T-helper 1 cell treated with Interleukin-12 subunit alpha and Interleukin-12 subunit beta and Interleukin-4 antibody, amounts not matched to agents 30 μg/mL and 1 μg/mL, for 36 hours (primary cell): Measurements from ENCODE around the gene SPEN.

Experiments used
- H3K27ac Mint-ChIP-seq: one replicate; pipeline ENCODE4 v1.8.0; 2021; ENCODE audit warnings: mild to moderate bottlenecking, mixed read lengths
- H3K27me3 Mint-ChIP-seq: one replicate; pipeline ENCODE4 v1.8.0; 2021; ENCODE audit warnings: low read depth, mixed read lengths
- H3K36me3 Mint-ChIP-seq: one replicate; pipeline ENCODE4 v1.8.0; 2021; ENCODE audit warnings: low read depth, mixed read lengths
- H3K4me1 Mint-ChIP-seq: one replicate; pipeline ENCODE4 v1.8.0; 2021; ENCODE audit warnings: low read depth, mixed read lengths
- H3K4me3 Mint-ChIP-seq: one replicate; pipeline ENCODE4 v1.8.0; 2021; ENCODE audit warnings: mild to moderate bottlenecking, moderate library complexity, mixed read lengths
- H3K9me3 Mint-ChIP-seq: one replicate; pipeline ENCODE4 v1.8.0; 2021; ENCODE audit warnings: mixed read lengths

The SPEN gene

DNA sequence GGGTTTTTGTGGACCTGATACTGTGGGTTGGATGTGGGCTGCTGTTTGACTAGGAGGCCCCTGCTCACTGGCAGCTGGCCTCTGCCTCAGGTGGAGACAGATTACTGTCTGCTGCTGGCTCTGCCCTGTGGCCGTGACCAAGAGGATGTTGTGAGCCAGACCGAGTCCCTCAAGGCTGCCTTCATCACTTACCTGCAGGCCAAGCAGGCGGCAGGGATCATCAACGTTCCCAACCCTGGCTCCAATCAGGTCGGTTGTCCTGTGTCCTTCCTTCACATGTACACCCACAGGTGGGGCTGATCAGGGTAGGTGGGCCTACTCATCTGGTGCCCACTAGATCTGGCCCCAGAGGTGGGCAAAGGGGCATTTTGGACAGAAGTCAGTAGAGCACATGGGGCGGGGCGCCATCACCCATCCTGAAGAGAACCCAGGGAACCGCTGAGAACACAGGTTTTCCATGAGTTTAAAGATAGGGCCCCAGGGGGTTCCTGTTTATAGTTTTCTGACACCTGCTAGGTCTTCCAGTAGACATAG is 91.2 kb downstream of the SPEN start:
- Mint-ChIP-seq H3K4me3 (no peak overlapping the region), H3K27ac (peak overlapping the region; percentile 9), H3K4me1 (no peaks in the 10 kb centered on the region), H3K36me3 (peaks cover 39% of the 10 kb centered on the region), H3K9me3 (no peaks in the 10 kb centered on the region), H3K27me3 (no peaks in the 10 kb centered on the region)

DNA sequence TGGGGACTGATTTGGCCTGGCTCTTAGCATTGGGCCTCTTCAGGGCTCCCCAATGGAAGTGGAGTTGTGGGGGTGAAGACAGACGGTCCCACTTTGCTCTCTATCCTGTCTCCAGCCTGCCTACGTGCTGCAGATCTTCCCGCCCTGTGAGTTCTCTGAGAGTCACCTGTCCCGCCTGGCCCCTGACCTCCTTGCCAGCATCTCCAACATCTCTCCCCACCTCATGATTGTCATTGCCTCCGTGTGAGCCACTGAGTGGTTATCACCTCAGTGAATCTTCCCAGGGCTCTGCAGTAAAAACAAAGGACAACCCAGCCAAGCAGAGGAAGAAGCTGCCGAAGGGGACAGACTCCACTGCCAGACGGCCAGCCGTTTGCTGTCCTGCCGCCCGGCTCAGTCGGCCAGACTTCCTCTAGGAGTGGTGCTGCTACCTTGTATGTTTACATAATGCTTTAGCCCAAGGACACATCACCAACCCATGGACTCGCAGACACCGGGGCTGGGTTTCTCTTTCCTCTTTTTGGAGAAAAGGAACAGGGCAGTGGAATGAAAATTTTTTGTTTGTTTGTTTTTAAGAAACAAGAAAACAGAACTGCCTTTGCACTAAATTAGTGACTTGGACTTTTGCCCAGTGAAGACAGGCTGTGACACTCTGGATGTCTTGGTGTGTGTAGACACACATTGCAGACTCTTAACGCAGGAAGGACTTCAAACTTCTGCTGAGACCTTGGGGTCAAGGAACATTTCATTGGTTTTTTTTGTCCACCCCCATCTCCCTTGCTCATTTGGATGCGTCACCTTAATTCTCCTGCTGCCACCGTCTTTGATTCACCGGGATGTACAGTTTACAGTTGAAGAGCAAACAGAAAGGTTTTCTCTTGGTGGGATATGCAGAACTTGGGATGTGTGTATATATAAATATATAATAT is 91.9 kb downstream of the SPEN start:
- Mint-ChIP-seq H3K27me3 (no peaks in the 10 kb centered on the region), H3K4me1 (no peaks in the 10 kb centered on the region), H3K4me3 (no peak overlapping the region), H3K27ac (no peak overlapping the region), H3K36me3 (peaks cover 35% of the 10 kb centered on the region), H3K9me3 (no peaks in the 10 kb centered on the region)

DNA sequence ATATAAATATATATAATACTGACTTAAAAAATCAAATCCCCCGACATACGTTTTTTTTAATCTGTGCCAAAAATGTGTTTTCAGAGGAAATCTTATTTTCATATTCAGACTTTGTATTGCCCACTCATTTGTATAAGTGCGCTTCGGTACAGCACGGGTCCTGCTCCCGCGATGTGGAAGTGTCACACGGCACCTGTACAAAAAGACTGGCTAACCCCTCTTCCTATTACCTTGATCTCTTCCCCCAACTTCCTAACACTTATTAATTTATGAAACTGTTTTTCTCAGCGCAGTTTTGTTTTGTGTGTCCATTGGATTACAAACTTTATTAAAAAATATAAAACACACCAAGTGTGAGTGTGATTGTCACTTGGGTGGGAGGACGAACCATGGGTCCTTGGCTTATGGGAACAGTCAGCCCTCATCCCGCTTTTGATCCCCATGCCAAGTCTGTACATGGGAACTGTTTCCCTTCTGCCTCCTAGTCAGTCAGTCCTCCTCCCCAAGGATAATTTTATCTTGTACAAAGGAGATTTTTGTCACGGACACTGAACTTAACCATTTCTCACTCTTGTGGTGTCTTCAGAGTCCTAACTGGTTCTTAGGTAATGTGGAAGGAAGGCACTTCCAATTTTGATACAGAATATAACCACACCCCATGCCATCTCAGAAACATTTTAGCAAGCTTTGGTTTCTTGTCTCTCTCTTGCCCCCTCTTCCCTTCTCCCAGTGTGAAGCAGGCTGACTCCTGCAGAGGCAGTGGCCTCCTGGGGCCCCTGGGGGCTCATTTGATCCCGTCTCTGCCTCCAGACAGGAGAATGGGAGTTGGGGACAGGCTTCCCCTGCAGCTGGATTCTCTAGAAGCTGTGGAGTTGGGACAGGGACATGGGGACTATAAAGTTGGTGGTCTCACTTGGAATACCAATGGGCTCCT is 92.9 kb downstream of the SPEN start:
- Mint-ChIP-seq H3K27ac (no peak overlapping the region), H3K4me3 (no peak overlapping the region), H3K4me1 (no peaks in the 10 kb centered on the region), H3K9me3 (no peaks in the 10 kb centered on the region), H3K36me3 (peaks cover 25% of the 10 kb centered on the region), H3K27me3 (no peaks in the 10 kb centered on the region)

DNA sequence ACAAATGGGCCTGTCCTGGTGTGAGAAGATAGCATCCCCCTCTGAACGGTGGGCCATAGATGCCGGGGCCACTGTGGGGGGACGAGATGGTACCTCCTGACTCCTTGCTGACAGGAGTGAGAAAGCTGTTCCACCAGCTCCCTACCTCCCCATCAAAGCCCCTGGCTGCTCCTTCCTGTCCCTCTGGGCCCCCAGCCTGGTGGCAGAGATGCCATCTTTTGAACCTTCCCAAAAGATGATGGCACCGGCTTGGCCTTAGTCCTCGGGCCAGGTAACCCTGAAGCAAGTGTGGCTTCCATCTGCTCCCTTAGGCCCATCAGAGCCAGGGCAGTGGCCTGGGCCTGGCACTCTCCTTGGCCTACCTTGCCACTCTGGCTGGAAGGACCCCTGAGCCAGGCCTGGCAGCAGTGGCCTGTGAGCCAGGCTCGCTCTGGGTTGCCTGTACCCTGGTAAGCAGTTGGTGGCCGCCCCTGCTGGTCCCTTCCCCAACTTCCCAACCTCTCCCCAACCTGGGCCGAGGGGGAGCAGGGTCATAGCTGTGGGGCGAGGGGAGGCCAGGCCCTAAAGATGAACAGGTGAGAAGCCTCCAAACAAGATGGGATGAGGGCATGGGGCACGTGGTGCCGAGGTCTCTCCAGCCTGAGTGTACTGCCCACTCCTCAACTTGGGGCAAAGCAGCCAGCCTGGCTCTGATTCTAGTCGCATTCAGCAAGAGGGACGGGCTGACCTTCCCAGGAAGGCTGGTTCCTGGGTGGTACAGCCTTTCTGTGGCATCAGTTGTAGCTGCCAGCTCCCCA is 93.7 kb downstream of the SPEN start:
- Mint-ChIP-seq H3K27me3 (no peaks in the 10 kb centered on the region), H3K27ac (no peak overlapping the region), H3K36me3 (peaks cover 24% of the 10 kb centered on the region), H3K9me3 (no peaks in the 10 kb centered on the region), H3K4me3 (no peak overlapping the region), H3K4me1 (no peaks in the 10 kb centered on the region)

DNA sequence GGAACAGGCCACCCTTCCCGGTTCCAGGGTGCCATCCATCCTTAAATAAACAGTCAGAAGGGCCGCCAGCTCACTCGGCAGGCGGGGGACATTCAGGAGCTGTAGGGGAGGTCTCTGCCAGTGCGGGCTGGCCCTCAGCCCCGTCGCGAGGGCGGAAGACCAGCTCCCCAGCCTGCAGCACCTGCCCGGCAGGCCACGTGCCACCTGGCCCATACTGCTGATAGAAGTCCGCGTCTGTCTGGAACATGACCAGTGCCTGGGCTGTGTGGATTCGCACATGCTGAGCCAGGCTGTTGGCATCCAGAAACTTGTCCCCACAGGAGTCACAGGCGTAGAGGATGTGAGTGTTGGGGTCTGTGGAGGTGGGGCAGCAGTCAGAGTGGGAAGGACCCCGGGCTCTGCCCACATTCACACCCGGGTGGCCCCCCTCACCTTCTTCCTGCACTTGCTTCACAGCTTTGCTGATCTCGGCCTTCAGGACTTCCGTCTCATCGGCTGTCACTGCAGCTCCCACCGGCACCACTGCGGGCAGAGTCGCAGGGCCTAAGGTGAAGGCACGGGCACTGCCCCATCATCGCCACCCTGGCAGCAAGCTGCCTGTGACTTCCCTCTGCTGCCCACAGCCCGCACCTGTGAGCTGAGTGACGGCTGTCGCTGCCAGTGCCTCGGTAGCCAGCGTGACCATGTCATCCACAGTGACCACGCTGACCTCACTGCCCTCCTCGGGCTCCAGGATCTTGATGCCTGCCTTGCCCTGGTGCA is 94.6 kb downstream of the SPEN start:
- Mint-ChIP-seq H3K4me1 (no peaks in the 10 kb centered on the region), H3K9me3 (no peaks in the 10 kb centered on the region), H3K36me3 (peaks cover 24% of the 10 kb centered on the region), H3K27me3 (no peaks in the 10 kb centered on the region), H3K4me3 (no peak overlapping the region), H3K27ac (no peak overlapping the region)

DNA sequence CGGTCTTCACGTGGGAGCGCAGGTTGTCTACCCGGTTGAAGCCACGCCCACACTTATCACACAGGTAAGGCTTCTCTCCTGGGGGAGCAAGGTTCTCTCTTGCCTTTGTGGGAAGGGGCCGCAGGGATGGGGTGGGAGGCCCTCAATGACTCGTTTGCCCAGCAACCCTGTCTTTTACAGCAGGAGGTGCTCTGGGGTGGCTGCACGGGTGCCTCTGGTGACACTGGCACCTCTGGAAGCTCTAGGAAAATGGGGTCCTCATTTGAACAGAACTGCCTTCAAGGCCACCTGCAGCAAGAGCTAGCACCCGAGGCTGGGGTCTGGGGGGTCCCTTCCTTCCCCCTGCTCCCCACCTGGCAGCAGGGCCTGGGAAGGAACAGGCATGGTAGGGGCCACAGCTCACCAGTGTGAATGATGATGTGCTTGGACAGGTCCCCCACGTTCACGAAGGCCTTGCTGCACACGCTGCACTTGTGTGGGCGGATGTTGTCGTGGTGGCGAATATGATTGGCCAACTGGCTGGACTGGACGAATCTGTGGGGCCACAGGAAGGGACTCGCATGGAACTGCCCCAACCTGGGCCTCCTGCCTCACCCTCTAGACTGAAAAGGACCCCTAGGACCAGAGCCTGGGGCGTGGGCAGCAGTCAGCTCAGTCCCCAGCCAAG is 95.3 kb downstream of the SPEN start:
- peaks cover 20% of the 10 kb centered on the region for H3K36me3 Mint-ChIP-seq
- H3K4me3 Mint-ChIP-seq, result no peak overlapping the region
- H3K4me1 Mint-ChIP-seq, result no peaks in the 10 kb centered on the region
- no peaks in the 10 kb centered on the region for H3K9me3 Mint-ChIP-seq
- H3K27ac Mint-ChIP-seq, result no peak overlapping the region
- H3K27me3 Mint-ChIP-seq, result no peaks in the 10 kb centered on the region

DNA sequence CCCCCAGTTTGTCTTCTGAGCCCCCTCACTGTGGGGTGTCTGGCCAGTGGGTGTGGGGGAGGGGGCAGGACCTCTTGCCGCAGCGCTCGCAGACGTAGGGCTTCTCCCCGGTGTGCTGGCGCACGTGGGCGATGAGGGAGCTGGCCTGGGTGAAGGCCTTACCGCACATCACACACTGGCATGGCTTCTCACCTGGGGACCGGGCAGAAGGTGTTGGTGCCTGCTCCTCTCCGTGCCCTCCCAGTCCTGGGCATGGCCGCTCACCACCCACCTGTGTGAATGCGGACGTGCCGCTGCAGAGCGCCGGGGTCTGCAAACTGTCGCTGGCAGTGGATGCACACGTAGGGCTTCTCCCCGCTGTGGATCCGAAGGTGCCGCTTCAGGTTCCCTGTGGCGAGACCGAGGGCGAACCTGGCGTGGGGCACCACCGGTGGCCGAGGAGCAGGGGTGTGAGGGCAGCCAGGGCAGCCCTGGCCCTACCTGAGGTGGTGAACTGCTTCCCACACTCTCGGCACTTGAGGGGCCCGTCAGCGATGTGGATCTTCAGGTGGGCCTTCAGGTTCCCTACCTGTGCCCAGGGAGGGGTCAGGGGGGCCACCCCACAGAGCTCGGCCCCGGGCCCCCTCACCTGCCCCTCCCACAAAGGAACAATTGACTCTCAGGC is 96.0 kb downstream of the SPEN start:
- no peaks in the 10 kb centered on the region for H3K4me1 Mint-ChIP-seq
- no peaks in the 10 kb centered on the region for H3K27me3 Mint-ChIP-seq
- H3K9me3 Mint-ChIP-seq, result no peaks in the 10 kb centered on the region
- no peak overlapping the region for H3K4me3 Mint-ChIP-seq
- no peak overlapping the region for H3K27ac Mint-ChIP-seq
- H3K36me3 Mint-ChIP-seq, result peaks cover 17% of the 10 kb centered on the region

DNA sequence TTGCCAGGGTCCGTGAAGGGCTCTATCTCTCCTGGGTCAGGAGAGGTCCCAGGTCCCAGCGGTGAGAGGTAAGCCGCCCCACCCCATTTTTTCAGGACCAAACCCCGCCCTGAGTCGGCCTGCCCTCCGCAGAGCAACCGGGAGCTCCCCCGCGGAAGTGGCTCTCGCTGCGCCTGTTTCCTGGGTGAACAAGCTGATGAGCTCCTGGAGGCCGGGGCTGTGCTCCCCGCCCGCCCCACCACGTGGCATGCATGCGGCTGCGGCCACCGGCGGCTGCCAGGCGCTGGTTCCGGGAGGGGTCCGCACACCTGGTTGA is 96.4 kb downstream of the SPEN start:
- Mint-ChIP-seq H3K4me1 (peaks cover 4% of the 10 kb centered on the region), H3K9me3 (no peaks in the 10 kb centered on the region), H3K27ac (no peak overlapping the region), H3K27me3 (no peaks in the 10 kb centered on the region), H3K4me3 (no peak overlapping the region), H3K36me3 (peaks cover 19% of the 10 kb centered on the region)

DNA sequence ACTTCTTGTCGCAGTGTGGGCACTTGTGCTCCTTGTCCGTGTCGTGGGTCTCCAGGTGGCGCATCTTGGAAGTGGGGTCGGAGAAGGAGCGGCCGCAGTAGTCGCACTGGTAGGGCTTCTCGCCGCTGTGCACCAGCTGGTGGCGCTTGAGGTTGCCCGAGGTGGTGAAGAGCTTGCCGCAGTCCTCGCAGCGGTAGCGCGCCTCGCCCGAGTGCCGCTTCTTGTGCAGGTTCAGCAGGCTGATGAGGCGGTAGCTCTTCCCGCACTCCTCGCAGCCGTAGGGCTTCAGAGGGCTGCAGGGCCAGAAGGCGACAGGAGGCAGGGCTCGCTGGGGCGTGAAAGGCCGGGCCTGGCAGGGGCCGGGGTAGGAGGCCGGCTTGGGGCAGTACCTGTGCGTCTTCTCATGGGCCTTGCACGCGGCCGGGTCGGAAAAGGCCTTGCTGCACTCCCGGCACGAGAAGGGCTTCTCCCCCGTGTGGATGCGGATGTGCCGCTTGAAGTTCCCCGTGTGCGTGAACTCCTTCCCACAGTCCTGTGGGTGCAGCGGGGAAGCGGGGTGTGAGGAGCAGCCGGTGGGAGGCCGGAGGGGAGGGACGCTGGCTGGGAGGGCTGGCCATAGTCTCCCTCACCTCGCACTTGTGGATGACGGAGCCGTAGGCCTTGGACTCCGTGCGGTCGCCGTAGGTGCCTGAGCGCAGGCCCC is 97.0 kb downstream of the SPEN start:
- no peak overlapping the region for H3K4me3 Mint-ChIP-seq
- no peaks in the 10 kb centered on the region for H3K9me3 Mint-ChIP-seq
- H3K4me1 Mint-ChIP-seq, result peaks cover 8% of the 10 kb centered on the region
- H3K27ac Mint-ChIP-seq, result no peak overlapping the region
- H3K36me3 Mint-ChIP-seq, result peaks cover 14% of the 10 kb centered on the region
- H3K27me3 Mint-ChIP-seq, result no peaks in the 10 kb centered on the region

DNA sequence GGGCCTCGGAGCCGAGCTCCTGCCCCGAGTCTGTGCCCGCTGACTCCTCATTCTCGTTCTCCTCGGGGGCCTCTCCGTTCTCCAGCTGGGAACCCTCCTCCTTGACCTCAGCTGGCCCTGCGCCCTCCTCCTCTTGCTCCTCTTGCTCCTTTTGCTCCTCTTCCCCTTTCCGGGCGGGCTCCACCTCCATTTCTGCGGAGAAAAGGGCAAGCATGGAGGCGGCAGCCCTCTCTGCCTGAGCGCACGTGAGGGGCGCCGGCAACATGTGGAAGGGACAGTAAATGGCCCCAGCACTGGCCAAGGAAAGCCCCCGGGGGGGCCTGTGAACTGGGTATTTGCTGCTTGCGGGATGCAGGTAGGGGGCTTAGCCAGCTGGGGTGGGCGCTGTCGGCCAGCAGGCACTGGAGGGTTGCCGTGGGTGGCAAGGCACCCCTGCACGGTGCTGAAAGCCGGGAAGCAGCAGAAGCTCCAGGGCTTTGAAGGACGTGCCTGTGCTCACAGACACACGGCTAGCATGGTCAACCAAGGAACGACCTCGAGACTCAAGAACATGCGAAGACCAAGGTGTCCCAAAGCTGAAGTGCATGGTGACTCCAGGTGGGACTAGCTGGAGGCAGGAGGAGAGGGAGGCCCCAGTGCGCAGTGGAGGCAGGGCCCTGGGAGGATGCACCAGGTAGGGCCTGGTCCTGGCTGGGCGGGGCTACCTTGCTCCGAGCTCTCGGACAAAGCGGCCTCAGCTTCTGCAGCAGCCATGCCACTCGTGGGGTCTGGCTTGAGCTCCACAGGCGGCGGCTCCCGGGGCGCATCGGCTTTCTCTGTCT is 97.7 kb downstream of the SPEN start:
- peaks cover 14% of the 10 kb centered on the region for H3K36me3 Mint-ChIP-seq
- no peak overlapping the region for H3K4me3 Mint-ChIP-seq
- H3K4me1 Mint-ChIP-seq, result peaks cover 15% of the 10 kb centered on the region
- no peak overlapping the region for H3K27ac Mint-ChIP-seq
- no peaks in the 10 kb centered on the region for H3K27me3 Mint-ChIP-seq
- no peaks in the 10 kb centered on the region for H3K9me3 Mint-ChIP-seq

DNA sequence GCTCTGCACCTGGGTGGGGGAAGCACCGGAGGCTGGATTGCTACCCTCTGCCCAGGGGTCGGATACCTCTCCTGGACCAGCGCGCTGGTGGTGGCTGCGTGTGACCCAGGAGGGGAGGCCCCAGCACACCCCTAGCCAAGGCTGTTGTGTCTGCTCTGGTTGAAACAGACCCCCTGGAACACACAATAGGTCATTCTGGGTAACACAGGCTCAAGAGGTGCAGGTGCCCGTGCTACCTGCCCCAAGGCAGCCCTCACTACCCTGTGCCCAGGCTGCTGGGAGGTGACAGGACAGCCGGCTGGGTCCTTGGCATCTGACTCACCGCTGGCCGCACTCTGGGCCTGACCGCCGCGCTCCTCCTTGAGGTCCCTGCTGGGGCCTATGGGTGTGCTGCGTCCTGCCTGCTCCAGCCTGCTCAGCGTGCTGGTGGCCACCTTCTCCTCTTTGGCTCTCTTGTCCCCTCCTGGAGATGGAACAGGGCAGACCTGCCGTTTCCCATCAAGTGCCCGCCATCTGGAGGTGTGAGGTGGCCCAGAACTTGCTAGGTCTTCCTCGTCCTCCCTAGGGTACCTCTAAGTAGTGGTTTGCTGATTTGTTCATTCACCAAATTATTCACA is 98.4 kb downstream of the SPEN start:
- Mint-ChIP-seq H3K36me3 (peaks cover 8% of the 10 kb centered on the region), H3K27ac (no peak overlapping the region), H3K9me3 (no peaks in the 10 kb centered on the region), H3K4me3 (no peak overlapping the region), H3K4me1 (peaks cover 22% of the 10 kb centered on the region), H3K27me3 (no peaks in the 10 kb centered on the region)
